ENCODE measurements around the gene DSG3.

The DSG3 gene

DNA sequence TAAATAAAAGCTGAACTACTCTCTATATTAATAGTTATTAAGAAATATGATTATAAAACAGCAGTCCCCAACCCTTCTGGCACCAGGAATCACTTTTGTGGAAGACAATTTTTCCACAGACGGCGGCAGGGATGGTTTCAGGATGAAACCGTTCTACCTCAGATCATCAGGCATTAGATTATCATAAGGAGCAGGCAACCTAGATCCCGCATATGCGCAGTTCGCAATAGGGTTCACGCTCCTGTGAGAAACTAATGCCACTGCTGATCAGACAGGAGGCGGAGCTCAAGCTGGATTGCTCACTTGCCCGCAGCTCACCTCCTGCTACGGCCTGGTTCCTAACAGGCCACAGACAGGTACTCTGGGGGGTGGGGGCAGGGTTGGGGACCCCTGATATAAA lies 31.1 kb downstream of the DSG3 start:
- no peak for DNase-seq (ENCODE audit: low read depth)
- TF ChIP-seq, protein P1, sequence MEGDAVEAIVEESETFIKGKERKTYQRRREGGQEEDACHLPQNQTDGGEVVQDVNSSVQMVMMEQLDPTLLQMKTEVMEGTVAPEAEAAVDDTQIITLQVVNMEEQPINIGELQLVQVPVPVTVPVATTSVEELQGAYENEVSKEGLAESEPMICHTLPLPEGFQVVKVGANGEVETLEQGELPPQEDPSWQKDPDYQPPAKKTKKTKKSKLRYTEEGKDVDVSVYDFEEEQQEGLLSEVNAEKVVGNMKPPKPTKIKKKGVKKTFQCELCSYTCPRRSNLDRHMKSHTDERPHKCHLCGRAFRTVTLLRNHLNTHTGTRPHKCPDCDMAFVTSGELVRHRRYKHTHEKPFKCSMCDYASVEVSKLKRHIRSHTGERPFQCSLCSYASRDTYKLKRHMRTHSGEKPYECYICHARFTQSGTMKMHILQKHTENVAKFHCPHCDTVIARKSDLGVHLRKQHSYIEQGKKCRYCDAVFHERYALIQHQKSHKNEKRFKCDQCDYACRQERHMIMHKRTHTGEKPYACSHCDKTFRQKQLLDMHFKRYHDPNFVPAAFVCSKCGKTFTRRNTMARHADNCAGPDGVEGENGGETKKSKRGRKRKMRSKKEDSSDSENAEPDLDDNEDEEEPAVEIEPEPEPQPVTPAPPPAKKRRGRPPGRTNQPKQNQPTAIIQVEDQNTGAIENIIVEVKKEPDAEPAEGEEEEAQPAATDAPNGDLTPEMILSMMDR (IDR thresholded peaks at IDR 0.05; ENCODE audit: low read depth, low read length, missing control alignments), result no peak
- no peak overlapping the region for H3K4me3 ChIP-seq (ENCODE audit: low read depth, low read length)

DNA sequence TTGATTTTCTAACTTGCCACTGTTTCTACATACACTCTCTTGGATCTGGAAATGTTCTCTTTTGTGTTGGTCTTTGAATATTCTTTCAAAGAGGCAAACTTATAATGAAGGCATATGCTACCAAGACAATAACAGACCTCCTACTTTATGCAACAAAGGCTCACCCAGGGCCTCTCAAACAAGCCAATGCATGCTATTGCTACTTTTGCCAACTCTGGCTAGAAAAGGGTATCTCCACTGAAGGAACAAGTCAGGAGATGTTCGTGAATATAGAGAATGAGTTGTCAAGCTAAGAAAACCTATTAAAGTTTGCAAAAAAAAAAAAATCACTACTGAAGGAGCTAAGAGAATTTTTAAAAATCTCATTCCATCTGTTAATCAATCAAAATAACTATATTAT lies 34.5 kb downstream of the DSG3 start:
- DNase-seq (ENCODE audit: low read depth), result no peak
- no peak overlapping the region for H3K4me3 ChIP-seq (ENCODE audit: low read depth, low read length)
- TF ChIP-seq, protein P1 (IDR thresholded peaks at IDR 0.05; ENCODE audit: low read depth, low read length, missing control alignments), result no peak

DNA sequence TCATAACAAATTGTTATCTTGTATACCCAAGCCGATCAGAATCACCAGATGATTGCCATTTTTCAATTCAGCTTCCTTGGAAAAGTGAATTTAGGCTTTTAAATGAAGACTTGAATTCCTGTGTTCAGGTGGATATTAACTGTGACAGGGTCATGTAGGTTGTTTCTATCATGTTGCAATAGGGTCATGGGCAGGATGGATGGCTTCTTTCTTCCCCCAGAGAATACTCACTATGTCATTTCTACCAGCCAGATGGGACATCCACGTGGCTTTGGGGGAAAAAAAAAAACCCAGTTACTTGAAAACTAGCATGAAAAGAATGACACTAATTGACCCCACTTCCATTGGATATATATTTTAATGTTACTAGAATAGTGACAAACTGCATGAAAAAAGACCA lies 35.9 kb downstream of the DSG3 start:
- no peak for DNase-seq (ENCODE audit: low read depth)
- TF ChIP-seq, protein P1 (IDR thresholded peaks at IDR 0.05; ENCODE audit: low read depth, low read length, missing control alignments), result no peak
- no peak overlapping the region for H3K4me3 ChIP-seq (ENCODE audit: low read depth, low read length)

DNA sequence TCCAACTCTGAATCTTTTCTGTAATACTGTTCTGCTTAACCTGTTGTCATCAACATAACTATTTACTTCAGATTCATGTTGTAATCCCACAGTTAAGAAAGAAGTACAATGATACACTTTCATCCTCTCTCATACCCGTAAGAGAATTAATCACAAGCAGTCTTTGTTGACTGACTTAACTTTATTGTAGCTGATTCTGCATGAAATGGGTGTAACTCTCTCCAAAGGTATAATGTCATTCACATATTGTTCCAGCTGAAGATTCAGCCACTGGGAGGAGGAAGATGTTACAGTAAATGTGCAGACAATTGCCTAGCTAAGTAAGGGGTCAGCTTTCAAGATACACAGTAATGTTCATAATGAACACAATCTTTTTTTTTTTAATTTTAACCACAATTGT lies 36.9 kb downstream of the DSG3 start:
- TF ChIP-seq, protein P1 (IDR thresholded peaks at IDR 0.05; ENCODE audit: low read depth, low read length, missing control alignments), result no peak
- no peak for DNase-seq (ENCODE audit: low read depth)
- H3K4me3 ChIP-seq (ENCODE audit: low read depth, low read length), result no peak overlapping the region

DNA sequence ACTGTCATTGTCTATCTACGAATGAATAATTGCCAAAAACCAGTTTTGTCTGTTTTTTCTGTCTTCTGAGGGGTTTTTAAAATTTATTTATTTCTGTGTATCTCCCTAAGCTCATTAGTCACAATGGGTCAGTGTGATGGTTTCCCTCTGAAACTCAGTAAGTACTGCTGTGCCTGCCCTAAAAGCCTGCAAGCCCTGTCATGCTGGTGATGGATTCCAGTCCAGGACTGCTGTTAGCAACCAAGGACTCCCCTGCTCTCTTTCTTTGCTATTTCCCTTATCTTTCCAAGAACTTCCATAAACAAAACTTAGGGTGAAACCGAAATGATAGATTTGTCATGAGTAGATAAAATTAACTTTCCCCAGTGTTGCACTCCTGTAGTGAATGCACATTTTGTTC lies 38.6 kb downstream of the DSG3 start:
- no peak overlapping the region for H3K4me3 ChIP-seq (ENCODE audit: low read depth, low read length)
- no peak for DNase-seq (ENCODE audit: low read depth)
- TF ChIP-seq, protein P1 (IDR thresholded peaks at IDR 0.05; ENCODE audit: low read depth, low read length, missing control alignments), result no peak

DNA sequence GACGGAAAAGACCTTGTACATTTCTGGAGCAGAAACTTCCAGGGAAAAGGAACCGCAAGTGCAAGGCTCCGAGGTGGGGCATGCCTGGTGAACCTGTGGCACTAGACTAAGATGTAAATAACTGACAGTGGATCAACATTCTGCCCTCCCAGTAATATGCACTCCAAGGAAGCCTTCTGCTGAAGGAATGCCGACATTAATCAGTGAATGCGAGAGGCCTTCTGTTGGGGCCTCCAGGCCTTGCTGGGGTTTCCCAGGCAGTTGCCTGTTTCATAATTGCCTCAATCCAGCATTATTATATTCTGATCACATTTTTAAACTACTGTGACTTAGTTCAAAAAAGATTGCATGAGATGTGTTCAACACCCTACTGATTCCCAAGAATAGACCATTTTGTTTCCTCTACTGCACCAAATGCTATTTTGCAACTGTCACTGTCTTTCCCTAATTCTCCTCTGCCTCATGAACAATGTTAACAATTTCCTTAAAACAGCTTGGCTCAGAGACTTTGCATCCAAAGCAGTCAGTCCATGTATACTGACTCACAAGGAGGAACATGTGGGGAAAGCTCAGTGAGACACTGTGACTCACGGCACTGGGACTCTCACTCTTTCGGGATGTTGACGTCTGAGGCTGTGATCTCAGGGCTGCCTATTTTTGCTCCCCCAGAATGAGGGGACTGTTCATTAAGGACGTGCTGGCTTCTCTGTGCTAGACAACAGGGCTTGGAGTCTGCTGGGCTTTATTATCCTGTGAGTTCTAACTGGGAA lies 39.9 kb downstream of the DSG3 start:
- no peak for DNase-seq (ENCODE audit: low read depth)
- H3K4me3 ChIP-seq (ENCODE audit: low read depth, low read length), result no peak overlapping the region
- TF ChIP-seq, protein P1 (IDR thresholded peaks at IDR 0.05; ENCODE audit: low read depth, low read length, missing control alignments), result no peak

DNA sequence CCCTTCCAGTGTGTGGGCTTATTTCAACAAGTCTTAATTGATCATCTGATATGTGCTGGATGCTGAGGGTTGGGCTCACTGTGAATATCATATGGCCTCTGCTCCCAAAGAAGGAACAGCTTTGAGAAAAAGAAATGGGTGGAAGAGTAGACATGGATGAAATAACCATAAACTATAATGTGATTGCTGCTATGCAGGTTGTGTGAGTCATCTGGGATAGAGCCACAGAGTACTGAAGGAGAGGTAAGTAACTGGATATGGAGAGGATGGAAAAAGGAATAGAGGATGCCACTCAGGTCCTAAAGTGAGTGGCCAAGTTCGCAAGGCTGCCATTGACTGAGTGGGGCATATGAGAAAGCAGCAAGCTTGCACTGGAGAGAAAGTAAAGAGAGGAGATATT lies 41.8 kb downstream of the DSG3 start:
- no peak overlapping the region for H3K4me3 ChIP-seq (ENCODE audit: low read depth, low read length)
- DNase-seq (ENCODE audit: low read depth), result no peak
- TF ChIP-seq, protein P1 (IDR thresholded peaks at IDR 0.05; ENCODE audit: low read depth, low read length, missing control alignments), result no peak

All from GM12864 (cell line).